Measurements from ENCODE around the gene RNF8.
"Not testable (repeated sequence)": the region's sequence is repeated elsewhere in the genome, so short reads cannot be mapped to it uniquely, and the experiment has no call there.

RNF8 gene

DNA sequence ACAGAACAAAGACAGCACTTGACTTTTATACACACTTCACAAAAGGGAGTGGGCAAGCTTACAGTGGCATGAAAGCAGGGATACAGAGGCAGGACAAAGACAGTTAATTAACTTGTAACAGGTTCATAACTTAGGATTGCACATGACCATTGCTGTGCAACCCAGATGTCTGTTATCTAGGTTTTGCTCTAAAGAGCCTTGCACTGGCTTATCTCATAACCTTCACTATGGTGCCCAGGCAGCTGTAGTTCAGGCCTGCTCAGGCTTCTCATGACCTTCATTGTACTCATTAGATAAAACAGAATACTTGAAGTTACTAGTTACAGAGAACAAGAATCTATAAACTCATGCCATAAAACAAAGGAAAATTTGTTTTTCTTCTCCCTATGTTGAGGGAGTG, 47.9 kb downstream of the RNF8 start:
- DNase-seq, result not testable (repeated sequence)

DNA sequence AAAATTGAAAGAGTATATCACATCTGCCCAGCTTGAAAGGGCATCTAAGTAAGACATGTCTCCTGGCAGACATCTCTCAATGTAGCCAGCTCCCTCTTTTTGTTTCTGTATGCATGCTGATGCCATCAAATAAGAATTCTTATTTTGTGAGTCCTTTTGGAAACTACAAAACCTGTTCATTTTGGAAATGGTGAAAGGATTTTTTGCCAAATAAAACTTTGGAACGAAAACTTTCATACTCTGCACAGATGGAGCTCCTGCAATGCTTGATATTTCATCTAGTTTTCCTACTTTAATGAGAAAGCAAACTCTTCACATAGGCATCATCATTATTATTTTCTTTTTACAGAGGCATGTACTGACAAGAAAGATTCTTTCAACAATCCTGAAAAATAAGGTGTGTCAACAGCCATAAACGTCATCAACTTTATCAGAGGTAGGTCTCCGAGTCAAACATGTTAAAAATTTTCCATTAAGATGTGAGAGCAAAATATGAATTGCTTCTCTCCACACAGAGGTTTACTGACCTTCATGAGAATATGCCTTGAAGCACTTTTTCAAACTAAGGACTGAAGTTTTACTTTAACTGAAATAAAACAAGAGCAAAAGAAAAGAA, 53.1 kb downstream of the RNF8 start:
- no peak for DNase-seq

DNA sequence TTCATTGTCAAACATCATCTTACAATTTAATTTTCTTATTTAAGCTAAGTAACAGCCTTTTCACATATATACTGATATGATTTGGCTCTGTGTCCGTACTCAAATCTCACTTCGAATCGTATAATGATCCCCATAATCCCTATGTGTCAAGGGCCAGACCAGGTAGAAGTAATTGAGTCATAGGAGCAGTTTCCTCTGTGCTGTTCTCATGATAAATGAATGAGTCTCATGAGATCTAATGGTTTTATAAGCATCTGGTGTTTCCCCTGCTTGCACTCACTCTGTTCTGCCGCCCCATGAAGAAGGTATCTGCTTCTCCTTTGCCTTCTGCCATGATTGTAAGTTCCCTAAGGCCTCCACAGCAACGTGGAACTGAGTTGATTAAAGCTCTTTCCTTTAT, 54.2 kb downstream of the RNF8 start:
- DNase-seq, result no peak

DNA sequence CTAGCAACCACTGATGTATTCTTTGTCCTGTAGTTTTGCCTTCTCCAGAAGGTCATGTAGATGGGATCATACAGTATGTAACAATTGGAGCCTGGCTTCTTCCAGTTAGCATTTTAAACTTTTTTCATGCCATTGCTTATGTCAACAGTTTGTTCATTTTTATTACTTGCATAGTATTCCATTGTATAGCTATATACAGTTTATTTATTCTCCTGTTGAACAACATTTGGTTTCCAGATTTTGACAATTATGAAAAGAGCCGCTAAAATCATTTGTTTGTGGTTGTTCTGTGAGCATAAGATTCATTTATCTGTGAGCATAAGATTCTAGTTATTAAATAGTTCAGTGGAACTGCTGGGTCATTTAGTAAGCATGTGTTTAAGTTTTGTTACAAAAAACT, 55.7 kb downstream of the RNF8 start:
- no peak for DNase-seq

DNA sequence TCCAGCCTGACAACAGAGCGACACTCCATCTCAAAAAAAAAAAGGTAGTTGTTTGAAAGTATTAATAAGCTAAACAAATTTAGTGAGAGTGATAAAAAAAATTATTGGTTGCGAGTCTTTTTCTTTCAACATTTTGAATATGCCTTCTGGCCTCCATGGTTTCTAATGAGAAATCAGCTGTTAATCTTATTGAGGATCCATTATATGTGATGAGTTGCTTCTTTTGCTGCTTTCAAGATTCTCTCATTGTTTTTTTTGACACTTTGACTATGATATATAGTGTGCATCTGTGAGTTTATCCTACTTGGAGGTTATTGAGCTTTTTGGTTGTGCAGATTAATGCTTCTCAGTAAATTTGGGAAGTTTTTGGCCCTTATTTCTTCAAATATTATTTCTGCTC, 63.6 kb downstream of the RNF8 start:
- DNase-seq, result no peak

DNA sequence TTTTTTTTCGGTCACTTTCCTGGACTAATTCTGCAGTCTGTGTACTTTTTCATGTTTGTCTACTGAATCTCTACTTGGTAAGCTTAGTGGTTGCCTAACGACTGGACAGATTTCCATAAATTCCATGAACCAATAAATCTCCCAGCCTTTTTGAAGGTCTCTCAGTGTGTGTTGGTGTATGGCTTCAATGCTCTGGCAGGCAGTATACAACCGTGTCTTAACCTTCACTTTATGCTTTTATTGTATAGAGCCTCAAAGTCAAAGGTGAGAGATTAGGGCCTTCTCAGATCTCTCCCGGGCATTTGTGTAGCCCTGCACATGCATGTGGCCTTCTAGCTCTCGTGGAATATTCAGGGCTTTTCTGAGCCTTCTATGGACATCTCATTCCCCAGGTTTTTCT, 64.9 kb downstream of the RNF8 start:
- DNase-seq, result no peak

DNA sequence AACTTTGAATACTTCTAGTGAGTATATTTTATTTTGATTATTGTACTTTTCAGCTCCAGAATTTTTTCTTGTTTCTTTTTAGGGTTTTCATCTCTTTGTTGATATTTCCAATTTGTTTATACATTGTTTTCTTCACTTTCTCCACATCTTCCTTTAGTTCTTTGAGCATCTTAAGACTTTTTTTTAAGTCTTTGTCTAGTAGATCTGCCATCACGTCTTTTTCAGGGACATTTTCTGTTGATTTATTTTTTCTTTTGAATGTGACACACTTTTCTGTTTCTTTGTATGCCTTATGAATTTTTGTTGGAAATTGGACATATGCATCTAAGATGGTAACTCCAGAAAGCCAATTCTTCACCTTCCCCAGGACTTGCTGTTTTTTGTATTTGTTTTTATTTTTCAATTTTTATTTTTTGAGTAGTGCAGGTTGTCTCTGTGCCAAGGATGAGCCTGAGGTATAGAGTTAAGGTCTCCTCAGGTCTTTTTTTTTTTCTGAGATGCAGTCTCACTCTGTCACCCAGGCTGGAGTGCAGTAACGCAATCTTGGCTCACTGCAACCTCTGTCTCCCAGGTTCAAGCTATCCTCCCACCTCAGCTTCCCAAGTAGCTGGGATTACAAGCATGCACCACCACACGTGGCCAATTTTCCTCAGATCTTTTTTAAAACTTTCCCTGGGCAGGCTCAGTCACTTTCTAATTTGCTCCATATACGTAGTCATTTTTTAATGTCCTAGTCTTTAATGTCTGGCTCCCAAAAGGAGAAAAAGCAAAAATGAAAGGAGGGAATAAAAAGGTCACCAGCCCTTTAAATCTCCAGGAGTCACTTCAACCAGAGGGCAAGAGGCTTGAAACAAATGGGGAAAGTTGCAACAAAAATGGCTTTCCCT, 72.5 kb downstream of the RNF8 start:
- no peak for DNase-seq

DNA sequence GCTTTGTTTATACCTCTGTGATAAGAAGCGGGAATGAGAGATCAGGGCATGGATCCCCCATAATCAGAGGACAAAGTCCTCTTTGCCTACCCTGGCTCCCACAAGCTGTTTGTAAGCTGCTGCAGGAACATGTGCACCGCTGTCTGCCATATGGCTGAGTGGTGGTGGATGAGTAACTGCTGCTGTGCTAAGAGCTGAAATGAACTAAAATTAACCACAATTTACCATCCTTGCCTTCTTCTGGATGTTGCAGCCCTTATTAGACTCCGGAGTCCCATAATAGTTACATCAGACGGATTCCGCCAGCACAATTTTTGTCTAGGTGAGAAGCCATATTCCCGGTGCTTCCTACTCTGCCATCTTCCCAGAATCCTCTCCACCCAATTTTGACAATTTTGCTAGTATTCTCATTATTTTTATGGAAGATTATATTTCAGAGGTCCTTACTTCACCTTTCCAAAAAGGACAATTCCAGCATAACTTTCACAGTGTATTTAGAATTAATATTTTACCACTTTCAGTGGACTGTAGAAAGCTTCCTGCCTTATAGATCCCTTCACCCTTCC, 73.2 kb downstream of the RNF8 start:
- DNase-seq, result no peak

DNA sequence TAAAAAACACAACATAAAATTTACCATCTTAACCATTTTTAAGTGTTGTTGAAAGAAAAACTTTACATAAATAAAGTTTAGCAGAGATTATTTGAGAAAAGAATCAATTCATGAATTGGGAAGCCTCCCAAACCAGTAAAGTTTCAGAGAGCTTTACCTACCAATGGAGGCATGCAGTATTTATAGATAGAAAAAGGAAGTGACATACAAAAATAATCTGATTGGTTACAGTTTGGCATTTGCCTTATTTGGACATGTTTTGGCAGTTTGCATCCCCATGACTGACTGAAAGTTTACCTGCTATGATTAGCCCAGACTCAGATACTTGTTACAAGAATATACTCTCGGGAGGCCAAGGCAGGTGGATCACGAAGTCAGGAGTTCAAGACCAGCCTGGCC, 75.6 kb downstream of the RNF8 start:
- DNase-seq, result no peak

DNA sequence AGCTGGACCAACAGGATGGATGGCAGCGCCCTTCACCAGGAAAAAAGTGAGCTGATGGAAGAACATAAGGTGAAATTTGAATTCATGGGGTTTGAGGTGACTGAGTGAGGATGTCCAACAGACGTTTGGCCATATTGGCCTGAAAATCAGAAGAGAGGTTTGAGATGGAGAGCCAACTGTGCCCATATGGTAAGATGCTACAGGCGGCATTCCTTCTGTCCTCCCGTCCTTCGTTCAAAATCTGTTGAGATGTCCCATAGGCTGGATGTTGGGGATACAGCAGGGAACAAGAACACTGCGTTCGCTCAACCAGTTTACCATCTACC, 78.8 kb downstream of the RNF8 start:
- no peak for DNase-seq

DNA sequence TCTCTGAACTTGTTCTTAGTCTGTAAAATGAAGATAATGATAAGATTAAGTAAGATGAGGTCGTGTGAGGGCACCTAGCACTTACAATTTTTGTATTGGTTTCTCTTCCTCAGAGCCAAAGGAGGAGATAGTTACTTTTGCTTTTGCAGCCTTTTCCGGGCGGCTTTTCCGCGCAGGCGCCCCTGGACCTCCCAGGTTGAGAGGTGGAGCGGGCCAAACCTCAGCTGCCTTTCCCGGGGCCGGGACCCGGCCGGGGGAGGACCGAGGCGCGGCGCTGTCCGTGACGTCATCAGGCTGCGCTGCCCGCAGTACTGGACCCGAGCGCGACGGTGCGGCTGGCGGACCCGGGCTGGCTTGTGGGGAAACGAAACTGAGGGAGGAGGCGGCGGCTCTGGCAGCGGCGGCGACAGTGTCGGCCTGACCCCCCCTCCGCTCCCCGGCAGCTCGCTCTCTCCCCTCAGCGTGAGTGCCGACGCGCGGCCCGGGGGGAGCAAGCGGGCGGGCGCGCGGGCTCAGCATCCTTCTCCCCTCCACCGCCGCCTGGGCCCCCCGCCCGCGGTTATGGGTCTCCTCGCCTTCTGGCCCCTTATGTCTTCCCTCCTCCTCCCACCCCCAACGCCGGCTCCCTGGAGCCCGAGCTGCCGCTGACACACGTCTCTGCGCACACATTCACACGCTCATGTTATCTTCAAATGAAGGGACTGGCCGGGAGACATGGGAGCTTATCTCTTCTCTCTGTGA, 79.3 kb downstream of the RNF8 start, which contains the start of gene CMTR1:
Gene CMTR1 (plus strand): TSS at position 306 of the 741 bp plus-strand sequence. CDS start 2,409 bp downstream, outside the sequence.
- peak; percentile 99 for DNase-seq

DNA sequence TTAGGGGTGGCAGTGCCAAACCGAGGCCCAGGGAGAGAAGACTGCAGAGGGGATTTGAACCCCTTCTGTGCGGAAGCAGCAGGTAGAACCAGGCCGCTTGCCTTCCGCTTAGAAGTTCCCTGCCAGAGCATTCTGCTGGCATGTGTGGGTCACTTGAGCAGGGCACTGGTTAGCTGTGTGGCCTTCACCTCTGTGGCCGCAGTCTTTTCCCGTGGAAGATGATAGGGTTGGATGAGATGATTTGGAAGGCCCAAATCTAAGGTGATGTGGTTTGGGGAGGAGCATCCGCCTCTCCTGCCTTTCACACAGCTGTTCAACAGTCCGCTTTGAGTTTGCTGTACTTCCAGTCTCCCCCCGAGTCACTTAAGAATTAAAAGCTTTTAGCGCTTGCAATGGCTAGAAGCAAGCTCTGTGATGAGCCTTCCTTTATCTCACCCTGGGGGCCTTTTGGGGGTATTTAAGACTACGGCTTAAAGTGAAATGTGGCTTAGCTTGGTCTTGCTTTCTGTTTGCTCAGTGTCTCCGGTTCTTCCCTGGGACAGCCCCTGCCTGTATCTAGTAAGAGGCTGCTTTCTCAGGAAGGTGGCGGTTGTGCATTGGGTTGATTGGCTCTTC, 80.0 kb downstream of the RNF8 start:
- DNase-seq, result peak; percentile 58

DNA sequence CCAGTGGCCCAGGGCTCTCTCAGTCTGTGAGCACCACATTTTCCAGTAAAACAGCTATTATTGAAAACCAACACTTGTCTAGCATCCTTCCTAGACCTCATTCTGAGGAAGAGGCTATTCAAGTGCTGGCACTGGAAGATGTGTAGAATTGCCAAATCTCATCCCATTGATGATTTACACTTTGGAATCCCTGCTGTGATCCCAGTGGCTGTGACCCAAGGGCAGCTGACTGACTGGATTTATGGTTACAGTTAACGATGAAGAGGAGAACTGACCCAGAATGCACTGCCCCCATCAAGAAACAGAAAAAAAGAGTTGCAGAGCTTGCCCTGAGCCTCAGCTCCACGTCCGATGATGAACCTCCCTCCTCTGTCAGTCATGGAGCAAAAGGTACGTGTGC, 81.6 kb downstream of the RNF8 start:
- DNase-seq, result no peak

DNA sequence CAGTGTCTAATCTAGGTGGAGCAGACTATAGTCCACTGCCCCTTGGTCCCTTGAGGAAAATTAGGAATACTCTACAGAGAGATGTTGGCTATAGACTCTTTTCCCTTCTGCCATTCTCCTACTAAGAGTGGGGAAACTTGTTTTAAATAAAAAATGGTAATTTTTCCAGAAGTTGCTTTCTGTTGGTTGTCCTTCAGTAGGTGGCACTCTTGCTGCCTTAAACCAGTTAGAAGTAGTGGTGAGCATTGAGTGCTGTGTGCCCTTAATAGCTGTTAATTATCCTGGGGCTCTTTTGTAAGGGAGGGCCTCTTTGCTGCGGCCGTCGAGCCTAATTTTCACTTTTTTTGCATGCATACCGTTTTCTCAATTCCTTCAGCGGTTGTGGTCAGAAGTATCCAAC, 82.0 kb downstream of the RNF8 start:
- DNase-seq, result no peak

DNA sequence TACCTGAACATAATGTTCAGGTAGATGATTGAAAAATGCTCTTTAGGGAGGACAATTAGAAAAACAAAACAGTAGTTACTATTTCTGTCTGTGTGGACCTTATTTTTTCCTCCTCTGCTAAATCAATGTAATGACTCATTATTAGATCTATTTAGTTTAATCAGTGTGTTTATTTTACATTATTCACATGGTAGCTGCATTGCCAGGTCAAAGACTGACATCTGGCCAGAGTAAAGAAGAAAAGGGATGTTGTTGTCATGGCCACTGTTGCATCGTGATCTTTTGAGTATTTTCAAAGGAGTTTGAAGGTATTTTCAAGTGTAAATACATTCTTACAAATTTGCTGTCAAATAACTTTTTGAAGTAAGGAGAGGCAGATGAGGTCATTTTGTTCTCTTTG, 85.1 kb downstream of the RNF8 start:
- no peak for DNase-seq

DNA sequence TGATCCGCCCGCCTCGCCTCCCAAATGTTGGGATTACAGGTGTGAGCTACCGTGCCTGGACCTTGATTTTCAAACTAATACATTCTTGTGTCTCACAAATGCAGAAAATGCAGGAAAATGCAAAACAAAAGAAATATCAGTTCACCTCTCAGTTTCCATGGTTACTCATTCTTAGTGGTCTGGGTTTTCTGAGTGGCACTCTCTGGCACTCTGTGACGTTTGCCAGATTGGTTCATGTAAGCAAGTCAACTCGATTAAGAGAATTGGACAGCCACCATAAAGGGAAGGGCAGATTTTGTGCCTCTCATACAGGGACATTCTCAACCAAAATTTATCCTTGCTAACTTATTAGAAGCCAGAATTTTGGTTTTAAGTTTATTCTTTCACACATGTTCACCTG, 87.9 kb downstream of the RNF8 start:
- no peak for DNase-seq

DNA sequence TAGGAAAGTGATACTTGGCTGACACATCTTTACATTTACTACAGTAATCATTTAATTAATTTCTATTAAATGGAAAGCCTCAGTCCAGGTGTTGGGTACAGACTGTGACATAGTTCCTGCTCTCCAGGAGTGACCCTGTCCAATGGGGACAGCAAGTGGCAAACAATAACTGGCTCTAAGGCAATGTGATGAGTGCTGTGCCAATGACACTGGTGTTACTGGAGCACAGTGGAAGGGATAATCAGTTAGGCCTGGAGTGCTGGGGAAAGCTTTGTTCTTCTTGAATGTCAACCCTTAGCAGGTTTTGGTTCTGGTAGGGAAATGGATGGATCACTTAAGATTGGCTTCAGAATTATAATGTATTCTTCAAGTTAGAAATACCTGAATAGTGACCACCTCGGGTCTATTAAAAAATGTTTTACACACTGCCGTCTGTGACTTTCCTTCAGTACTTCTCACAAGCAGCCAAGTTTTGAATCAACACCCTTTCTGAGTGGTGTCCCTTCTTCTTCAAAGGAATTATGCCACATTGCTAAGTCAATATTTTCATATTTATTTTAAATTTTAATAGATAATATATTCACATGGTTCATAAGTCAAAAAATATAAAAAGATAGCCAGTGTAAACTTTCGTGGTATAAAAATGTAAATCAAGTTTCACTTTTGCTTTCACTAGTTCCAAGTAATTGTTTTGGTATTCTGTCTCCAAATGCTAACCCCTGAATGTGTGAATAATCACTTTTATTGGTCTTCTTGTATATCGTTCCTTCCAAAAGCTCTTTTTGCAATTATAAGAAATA, 88.8 kb downstream of the RNF8 start:
- no peak for DNase-seq

DNA sequence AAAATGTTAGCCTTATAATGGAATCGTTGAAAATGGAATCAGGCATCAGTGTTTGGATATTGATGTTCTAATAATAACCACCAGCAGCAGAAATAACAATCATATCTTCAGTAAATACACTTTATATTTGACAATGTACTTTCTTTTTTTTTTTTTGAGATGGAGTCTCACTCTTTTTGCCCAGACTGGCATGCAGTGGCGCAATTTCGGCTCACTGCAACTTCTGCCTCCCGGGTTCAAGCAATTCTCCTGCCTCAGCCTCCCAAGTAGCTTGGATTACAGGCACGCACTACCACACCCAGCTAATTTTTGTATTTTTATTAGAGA, 89.4 kb downstream of the RNF8 start:
- not testable (repeated sequence) for DNase-seq
